HG03432 (cell line): ENCODE data around the gene IFNL4.
"Not testable (repeated sequence)": the region's sequence is repeated elsewhere in the genome, so short reads cannot be mapped to it uniquely, and the experiment has no call there.

Experiments used
- ATAC-seq: cut with Tn5 transposase; IDR thresholded peaks from one replicate; pipeline ENCODE4 v1.9.1; 2021; ENCODE audit warnings: mild to moderate bottlenecking, moderate library complexity; ENCODE audit not compliant: unreplicated experiment

The IFNL4 gene

GRCh38 chr19:39230096-39230764 is 18.4 kb downstream of the IFNL4 start:
- ATAC-seq = no peak

- no peak for ATAC-seq
Measured at GRCh38 chr19:39224910-39225309, 23.7 kb downstream of the IFNL4 start.

GRCh38 chr19:39223703-39224279 is 24.9 kb downstream of the IFNL4 start:
- no peak for ATAC-seq

GRCh38 chr19:39219108-39219507 is 29.5 kb downstream of the IFNL4 start:
- ATAC-seq = not testable (repeated sequence)

GRCh38 chr19:39218230-39219007 is 30.2 kb downstream of the IFNL4 start:
- ATAC-seq = no peak

GRCh38 chr19:39217094-39217493 is 31.6 kb downstream of the IFNL4 start:
- ATAC-seq = no peak

GRCh38 chr19:39215323-39215722 is 33.3 kb downstream of the IFNL4 start:
- ATAC-seq = not testable (repeated sequence)

GRCh38 chr19:39212375-39212742 is 36.3 kb downstream of the IFNL4 start:
- ATAC-seq = no peak

GRCh38 chr19:39211731-39212374 is 36.8 kb downstream of the IFNL4 start:
- ATAC-seq = no peak

- no peak for ATAC-seq
Measured at GRCh38 chr19:39209196-39209595, 39.5 kb downstream of the IFNL4 start.

- no peak for ATAC-seq
Measured at GRCh38 chr19:39208175-39208795, 40.4 kb downstream of the IFNL4 start.

- no peak for ATAC-seq
Measured at GRCh38 chr19:39207293-39207836, 41.3 kb downstream of the IFNL4 start.

- no peak for ATAC-seq
Measured at GRCh38 chr19:39206122-39206521, 42.5 kb downstream of the IFNL4 start.

- no peak for ATAC-seq
Measured at GRCh38 chr19:39205449-39205764, 43.2 kb downstream of the IFNL4 start.

GRCh38 chr19:39203372-39204341 is 45.0 kb downstream of the IFNL4 start, which contains the start of gene SYCN:
Gene SYCN, minus strand, starts transcription at chr19:39204263. Its CDS starts 9 bp downstream, at chr19:39204254.
- no peak for ATAC-seq

- ATAC-seq = no peak
Measured at GRCh38 chr19:39202998-39203355, 45.7 kb downstream of the IFNL4 start.

- ATAC-seq = no peak
Measured at GRCh38 chr19:39200803-39201115, 47.9 kb downstream of the IFNL4 start.

- no peak for ATAC-seq
Measured at GRCh38 chr19:39200066-39200802, 48.4 kb downstream of the IFNL4 start.

GRCh38 chr19:39199025-39199424 is 49.6 kb downstream of the IFNL4 start:
- no peak for ATAC-seq
